Measurements from ENCODE around the gene ZNF22. TPM values are rescaled to one million over a fixed set of nuclear protein-coding genes. Genes with fewer than 3 reads are reported as not detected.

ZNF22 gene
- polyA plus RNA-seq, 3 donors = 74.1 to 84.2 (median 76.5) TPM

GRCh38 chr10:44974628-44975430, 25.9 kb upstream of the ZNF22 start:
- no peak for DNase-seq

- no peak for DNase-seq
Measured at GRCh38 chr10:44975431-44976331, 25.0 kb upstream of the ZNF22 start.

- no peak for DNase-seq
Measured at GRCh38 chr10:44976352-44977198, 24.1 kb upstream of the ZNF22 start.

DNA sequence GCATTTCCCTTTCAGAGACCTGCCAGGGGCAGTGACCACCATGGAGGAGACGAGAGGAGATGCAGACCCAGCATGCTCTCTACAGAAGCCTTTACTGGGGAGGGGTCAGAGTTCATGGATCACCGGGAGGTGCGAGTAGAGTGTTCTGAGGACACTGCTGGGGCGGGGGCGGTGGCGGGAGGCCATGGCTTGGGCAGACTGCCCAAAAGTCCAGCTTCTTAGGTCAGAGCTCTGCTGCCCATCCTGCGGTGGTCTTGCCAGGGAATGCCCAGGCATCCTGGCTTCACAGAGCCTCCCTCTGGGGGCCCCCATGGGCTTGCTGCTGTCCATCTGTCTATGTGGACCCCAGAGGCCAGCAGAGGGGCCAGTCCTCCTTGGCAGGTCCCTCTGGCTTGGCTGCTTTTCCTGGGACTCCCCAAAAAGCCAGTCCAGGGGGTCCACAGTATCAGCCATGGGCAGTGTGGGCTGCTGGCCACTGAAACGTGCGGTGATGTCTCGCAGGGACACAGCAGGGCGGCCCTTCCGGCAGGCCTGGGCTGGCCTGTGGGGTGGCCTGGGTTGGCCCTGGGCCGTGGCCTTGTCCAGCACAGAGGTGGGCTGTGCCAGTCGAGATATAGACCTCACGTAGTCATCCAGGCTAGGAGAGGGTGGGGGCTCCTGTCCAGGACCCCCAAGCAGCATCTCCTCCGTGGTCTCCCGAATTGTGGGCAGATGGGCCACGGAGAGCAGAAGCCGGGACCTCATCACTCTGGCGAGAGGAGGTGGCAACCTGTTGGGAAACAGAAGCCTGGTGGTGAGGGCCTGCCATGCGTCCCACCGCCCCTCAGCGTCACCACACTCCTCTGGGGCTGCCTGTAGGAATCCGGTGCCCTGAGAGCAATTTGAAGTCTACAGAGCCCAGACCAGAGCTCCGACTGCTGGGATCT, 23.2 kb upstream of the ZNF22 start:
- no peak for DNase-seq

- no peak for DNase-seq
Measured at GRCh38 chr10:44978213-44978569, 22.5 kb upstream of the ZNF22 start.

DNA sequence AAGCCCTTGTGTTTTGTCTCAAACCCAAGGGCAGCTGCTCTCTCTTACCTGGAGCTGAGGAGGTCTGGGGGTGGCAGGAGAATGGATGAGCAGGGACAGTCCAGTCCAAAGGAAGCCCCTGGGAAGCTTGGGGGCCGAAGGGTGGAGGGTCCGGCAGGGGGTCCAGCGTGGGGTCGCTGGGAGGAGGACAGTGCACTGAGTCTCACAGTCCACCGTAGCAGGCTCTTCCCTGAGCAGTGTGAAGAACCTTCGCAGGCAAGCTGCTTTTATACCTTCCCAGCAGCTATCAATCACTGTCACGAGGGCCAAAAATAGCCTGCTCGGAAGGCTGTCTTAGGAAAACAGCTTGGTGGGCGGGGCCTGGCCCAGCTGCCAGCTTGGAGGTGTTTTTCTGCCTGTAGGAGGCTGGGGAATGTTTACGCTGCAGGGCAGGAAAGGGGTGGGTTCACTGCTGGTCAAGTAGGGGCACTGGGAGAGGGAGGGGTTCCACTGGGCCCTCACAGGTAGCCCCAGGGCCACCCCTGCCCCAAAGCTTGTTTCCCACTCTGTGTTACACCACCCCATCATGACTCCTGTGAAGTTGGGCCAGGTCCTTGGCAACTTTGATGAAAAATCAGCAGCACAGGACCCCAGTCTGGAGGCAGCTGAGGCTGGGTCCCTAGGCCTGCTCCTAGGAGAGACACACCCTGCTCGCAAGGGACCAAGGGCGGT, 22.0 kb upstream of the ZNF22 start, which contains the start of gene DEPP1:
Gene DEPP1, minus strand, starts transcription at position 240 of the 711 bp plus-strand sequence. CDS start 779 bp downstream, outside the sequence.
- peak; percentile 98 for DNase-seq

DNA sequence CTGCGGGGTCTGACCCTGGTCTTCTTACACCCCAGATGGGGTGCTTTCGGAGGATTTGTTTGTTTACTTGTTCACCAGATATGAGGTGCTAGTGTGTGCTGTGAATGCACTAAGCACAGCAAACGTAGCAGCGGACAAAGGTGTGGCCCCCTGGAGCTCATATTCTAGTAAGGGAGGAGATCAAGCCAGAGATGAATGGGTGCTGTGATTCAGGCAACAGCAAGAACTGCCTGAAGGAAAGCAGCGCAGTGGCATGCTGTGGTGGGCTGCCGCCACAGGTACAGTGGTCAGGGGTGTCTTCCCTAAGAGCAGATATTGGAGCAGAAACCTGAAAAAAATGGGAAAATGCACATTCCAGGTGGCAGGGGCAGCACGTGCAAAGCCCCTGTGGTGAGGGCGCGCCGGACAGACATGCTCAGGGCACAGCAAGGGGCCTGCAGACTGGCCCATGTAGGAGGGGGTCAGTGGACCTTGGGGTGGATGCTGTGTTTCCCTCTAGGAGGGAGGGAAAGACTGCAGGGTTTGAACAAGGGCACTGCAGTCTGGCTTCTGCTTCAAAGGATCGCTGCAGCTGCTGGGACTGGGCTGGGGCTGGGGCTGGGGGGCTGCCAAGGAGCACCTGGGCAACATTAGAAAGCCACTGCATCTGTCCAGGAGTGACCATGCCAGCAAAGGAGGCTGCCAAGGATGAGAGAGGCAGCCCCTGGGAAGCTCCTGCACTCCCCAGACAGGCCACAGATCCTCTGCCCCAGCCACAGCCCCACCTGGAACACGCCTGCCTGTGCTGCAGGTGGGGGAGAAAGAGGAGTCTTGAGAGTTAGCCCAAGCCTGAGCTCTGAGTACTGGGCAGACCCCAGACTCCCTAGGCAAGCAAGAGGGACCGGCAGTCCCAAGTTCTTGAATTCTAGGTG, 21.2 kb upstream of the ZNF22 start:
- DNase-seq = no peak

GRCh38 chr10:44980309-44981171, 20.2 kb upstream of the ZNF22 start:
- no peak for DNase-seq

DNA sequence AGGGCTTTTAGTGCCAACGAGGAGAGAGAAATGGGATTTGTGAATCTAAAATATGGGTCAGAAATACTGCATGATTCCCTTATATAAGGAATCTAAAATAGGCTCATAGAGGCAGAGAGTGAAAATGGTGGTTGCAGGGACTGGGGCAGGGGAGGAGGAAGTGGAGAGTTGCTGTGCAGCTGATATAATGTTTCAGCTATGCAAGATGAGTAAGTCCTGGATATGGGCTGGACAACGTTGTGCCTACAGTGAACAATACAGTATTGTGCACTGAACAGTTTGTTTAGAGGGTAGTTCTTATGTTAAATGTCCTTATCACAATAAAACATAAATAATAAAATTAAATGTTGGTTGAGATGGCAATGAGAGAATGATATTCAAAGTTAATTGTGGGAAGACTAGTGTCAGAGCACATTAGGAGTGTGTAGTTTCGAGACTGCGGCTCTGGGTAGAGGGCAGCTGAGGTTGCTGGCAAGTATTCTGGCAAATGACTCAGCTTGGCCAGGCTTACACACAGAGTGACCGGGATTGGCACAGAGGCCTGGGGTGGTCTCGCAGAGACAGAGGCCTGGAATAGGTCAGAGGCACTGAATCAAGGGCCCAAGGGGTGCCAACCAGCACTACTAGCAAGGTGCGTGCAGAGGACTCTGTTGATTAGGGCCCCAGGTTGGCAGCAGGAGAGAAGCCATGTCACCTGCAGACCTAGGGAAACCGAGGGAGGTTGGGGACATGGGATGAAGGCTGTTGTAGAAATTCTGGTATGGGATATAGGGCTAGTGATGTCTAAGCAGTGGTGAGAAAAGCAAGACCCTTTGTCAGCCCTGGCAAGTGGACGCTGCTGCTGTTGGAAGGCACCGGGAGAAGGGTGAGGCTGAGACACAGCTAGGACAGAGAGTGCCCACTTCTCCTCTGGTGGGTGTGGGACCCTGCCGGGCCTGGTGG, 19.3 kb upstream of the ZNF22 start:
- no peak for DNase-seq

GRCh38 chr10:44982114-44982460, 18.6 kb upstream of the ZNF22 start:
- no peak for DNase-seq

DNA sequence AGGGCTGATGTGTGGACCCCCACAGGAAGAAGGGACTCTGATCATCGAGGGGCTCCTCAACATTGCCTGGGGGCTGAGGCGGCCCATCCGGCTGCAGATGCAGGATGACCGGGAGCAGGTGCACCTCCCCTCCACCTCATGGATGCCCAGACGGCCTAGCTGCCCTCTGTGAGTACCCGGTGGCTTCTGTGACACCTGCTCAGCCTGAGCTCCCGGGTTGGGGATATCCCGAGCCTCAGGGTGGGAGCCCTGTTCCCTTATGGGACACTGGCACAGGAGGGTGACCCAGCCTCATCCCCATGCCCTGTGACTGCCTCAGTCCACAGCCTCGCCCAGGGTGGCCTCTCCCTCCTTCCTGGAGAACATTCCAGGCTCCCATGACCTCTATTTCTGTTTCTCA, 18.2 kb upstream of the ZNF22 start:
- DNase-seq = no peak

DNA sequence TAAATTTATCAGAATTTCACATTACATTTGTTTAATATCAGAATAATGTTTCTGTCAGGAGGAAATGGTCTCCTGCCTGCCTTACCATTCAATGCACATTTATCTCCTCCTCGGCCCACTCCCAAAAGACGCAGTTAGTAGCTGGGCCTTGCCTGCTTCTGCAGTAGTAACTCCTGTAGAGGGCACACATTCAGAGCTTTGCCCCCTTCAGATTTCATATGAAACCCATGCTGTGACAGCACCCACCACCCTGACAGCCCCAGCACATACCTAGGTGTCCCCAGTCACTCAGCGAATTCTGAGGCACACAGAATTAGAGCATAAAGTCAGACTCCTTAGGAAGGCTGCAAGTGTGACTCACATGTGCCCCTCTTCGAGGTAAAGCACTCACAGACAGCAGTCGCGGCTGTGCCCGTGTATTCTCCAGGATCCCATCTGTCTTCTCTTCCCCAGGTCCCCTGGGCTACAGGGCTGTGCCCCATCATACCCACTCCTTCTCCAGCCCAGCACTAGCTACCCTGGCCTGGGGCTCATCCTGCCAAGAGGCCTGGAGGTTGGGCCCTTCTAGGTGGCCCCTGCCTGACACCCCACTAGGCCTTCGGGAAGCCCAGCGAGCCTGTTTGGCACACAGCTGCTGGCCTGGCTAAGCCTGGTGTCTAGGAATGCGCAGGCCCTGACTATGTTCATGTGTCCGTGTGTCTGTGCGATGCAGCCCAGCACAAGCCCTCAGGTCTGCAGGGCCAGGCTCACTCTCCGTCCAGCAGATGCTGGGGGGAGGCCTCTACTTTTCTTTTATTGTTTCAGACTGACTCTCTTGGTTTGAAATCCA, 17.4 kb upstream of the ZNF22 start:
- DNase-seq = no peak

- DNase-seq = no peak
Measured at GRCh38 chr10:44983895-44984278, 16.8 kb upstream of the ZNF22 start.

DNA sequence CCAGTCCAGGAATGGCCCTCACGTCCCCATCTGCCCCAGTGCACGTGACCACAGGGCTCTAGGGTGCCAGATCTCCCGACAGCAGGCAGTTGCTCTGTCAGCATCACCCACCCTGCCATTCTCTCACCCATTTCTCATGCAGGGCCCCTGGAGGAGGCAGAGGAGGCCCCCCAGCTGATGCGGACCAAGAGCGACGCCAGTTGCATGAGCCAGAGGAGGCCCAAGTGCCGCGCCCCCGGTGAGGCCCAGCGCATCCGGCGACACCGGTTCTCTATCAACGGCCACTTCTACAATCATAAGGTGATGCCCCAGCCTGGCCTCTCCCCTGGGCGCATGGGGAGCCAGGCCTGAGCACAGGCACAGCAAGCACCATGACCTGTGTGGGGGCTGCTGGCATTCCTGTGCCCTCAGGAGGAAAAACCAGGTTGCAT, 16.0 kb upstream of the ZNF22 start:
- DNase-seq = no peak

DNA sequence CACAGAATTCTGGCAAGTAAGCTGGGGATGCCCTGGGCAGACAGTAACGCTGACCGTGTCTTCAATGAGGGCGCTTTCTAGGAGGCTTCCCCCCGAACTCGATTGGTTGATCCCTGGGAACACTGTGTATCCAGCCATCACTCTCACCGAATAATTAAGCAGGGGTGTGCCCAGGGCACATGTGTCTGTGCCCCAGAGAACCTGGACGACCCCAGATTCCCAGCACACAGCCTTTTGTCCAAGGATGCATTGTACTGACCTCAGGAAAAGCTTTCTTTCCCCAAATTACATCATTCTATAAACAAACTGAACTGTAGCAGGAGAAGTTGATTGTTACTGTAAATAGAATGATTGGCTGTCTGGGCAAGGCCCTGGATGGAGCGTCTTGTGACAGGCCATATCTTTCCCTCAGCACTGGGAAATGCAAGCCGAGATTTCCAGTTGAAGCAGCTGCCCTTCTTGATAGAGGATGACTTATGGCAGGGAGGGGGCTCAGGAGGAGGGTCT, 15.5 kb upstream of the ZNF22 start:
- DNase-seq = no peak

GRCh38 chr10:44986179-44986578, 14.5 kb upstream of the ZNF22 start:
- DNase-seq = no peak
